GM19240 (cell line): ENCODE results near the gene AGPAT3.
A peak's percentile ranks its signal among the peaks of the same experiment; 100 is the strongest.

Experiments used
- DNase-seq: peaks from one replicate; pipeline ENCODE4 v3.0.0; 2011; ENCODE audit warnings: low spot score; ENCODE audit not compliant: insufficient read length

AGPAT3 gene

GRCh38 chr21:43906585-43907370, 41.8 kb downstream of the AGPAT3 start:
- no peak for DNase-seq

DNA sequence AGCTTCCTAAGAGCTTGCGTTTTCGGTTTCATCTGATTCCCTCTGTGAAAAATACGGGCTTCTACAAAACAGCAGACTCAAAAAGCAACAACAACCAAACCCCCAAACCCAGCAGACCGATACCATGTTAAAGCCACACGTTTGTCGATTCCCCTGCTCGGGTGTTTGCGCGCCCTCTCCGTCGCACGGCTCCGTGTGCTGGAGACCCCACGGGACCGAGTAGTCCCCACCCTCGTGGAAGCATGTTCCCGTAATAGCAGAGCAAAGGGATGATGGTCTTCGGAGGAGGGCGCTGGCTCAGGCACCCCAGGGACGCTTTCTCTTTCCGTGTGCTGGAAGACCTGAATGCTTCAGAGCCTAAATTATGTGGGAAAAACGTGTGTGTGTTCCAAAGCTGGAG, 42.7 kb downstream of the AGPAT3 start:
- DNase-seq, result no peak

DNA sequence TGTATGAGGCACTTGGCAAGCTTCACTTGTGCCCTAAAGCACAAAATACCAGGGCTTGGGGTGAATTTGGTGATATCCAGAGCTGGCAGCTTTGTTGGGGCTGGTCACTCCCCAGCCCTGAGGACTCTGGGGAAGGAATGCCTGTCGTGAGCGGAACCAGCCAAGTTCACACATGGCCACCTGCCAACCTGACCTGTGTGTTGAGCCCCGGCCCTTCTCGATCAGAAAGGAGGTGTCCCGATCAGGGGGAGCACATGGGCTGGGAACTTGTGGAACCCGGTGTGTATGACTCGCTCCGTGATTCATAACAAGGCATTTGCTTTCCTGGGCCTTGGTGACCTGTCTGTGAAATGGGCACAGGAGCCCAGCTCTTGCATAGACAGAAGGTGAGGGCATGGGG, 43.1 kb downstream of the AGPAT3 start:
- DNase-seq, result no peak

GRCh38 chr21:43909741-43910400, 44.8 kb downstream of the AGPAT3 start:
- no peak for DNase-seq

GRCh38 chr21:43910460-43910859, 45.4 kb downstream of the AGPAT3 start:
- no peak for DNase-seq

- DNase-seq, result no peak
Measured at GRCh38 chr21:43911015-43911934, 46.3 kb downstream of the AGPAT3 start.

GRCh38 chr21:43911935-43912487, 47.0 kb downstream of the AGPAT3 start:
- no peak for DNase-seq

DNA sequence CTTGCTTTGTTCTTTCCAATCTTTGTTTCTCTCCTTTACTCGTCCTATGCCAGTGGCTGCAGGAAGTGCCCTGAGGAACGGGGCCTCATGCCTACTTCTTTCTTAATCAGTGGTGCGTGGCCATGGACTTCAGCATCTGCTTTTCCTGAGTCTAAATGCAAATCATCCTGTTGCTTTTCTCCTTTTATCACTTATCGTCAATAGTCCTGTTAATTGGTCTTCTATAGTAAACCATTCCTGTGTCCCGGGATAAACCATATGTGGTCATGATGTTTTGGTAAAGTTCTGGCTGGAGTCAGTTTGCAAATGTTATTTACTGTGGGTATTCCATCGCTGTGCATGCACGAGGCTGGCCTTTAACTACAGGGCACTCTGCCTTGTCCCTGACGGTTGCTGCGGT, 47.5 kb downstream of the AGPAT3 start:
- DNase-seq, result no peak

- no peak for DNase-seq
Measured at GRCh38 chr21:43912910-43913309, 47.9 kb downstream of the AGPAT3 start.

GRCh38 chr21:43913928-43914327, 48.9 kb downstream of the AGPAT3 start:
- DNase-seq, result no peak

GRCh38 chr21:43916076-43916475, 51.1 kb downstream of the AGPAT3 start:
- no peak for DNase-seq

DNA sequence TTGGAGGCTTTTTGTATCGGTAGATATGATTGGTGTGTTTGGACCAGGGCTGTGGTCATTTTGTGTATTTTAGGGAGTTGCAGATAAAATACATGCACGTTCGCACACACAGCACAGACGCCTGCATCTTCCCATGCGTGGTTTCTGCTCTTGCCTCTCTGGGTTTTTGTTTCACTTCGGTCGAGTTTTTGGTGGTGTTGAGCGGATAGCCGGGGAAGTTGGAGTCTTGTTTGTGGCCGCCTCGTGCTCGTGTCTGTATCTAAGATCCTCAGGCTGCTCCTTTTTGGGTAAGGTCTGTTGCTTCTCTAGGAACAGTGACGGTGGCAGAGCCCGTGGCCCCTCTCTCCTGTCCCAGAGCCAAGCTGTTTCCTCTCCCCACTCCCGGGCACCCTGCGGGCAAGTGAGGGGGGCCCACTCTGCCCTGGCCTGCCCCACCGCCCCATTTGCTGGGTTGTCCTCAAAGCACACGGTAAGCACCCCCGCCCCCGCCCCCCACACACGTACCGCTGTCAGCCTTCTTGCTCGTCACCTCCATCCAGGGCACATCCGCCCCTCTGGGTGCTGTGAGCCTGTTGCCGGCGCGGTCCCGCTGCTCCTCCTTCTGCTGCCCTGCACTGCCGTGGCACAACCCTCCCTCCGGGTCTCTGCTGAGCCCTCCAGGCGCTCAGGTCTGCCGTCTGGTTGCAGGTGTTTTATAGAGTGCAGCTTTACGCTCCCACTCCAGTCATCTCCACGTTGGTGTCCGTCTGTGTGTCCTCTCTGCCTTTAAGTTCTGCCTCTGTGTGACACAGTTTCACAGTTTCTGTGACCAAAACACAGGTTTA, 51.9 kb downstream of the AGPAT3 start:
- DNase-seq, result peak; percentile 77

- no peak for DNase-seq
Measured at GRCh38 chr21:43917515-43918384, 52.7 kb downstream of the AGPAT3 start.

- DNase-seq, result no peak
Measured at GRCh38 chr21:43918385-43918947, 53.4 kb downstream of the AGPAT3 start.

GRCh38 chr21:43919283-43919682, 54.3 kb downstream of the AGPAT3 start:
- no peak for DNase-seq

DNA sequence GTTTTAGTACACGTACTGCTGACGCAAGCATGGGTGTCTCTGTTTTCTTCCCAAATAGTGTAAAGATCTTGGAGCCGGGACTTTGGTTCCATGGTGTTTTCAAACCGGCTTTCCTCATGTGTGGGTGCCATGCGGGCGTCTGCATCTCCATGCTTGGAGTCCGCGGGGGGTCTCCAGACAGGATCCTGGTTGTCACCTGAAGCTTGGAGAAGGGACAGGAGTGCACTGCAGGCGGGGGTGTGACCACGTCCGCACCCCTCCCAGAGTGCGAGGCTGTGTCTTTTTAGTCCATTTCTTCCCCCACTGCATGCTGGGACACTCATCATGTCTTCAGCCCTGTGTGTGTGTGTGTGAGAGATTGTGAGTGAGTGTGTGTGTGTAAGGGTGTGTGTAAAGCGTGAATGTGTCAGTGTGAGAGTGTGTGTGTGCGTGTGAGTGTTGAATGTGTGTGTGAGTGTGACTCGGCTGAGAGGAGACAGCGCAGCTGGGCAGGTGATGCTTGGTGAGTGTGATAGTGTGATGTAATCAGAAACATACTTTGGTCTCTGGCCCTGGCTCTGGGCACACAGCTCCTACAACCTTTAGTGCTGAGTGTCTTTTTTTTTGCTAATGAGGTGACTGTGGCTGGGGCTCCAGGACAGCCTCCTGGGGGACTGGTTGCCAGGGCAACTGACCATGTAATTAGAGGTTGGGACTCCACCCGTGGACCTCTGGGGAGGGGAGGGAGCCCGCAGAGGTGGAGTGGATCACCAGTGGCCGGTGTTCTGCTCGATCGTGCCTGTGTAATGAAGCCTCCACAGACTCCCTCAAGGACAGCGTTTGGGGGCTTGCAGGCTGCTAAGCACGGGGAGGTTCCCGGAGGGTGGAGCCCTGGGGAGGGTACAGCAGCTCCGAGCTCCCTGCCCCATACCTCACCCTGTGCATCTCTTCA, 55.1 kb downstream of the AGPAT3 start:
- DNase-seq, result no peak

DNA sequence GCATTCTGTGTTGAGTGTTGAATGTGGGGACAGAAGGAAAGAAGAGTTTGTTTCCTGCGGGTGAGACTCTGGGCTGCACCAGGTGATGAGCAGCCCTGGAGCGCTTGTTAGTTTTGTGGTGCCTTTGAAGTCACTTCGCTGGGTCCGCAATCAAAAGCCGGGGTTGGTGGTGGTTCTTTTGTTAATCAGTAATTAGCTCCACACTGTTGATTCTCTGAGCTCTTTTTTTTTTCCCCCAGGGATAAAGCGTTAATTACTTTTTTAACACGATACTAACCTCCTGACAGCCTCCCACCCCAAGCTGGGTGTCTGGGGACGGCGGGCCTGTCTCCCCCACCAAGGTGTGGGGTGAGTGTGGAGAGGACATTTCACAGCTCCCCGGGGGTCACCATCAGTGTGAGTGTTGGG, 56.6 kb downstream of the AGPAT3 start:
- DNase-seq, result no peak
